ELR (cell line): ENCODE measurements around the gene AP1M2.
A peak's percentile ranks its signal among the peaks of the same experiment; 100 is the strongest.

ENCODE experiments used
- DNase-seq: peaks from one replicate; pipeline ENCODE4 v3.0.0-alpha.2; 2015; ENCODE audit warnings: low read depth

AP1M2 gene

GRCh38 chr19:10587022-10587838 lies at the start of gene AP1M2:
Gene AP1M2, minus strand, starts transcription at chr19:10587312. Its CDS starts 81 bp downstream, at chr19:10587231.
- DNase-seq, result no peak

GRCh38 chr19:10636304-10636972 lies 49.3 kb upstream of the AP1M2 start:
- DNase-seq, result no peak

DNA sequence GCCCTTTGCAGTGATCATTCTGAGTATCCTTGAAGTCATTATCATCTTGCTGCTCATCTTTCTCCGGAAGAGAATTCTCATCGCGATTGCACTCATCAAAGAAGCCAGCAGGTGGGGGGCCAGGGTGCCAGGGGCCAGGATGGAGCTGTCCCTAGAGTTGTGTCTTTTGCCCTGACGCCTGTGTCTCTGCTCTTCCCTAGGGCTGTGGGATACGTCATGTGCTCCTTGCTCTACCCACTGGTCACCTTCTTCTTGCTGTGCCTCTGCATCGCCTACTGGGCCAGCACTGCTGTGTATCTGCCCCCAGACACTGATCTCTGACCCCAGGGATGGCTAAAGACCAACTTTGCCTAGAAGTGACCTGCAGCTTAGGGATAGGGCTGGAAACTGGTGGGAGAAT lies 47.9 kb upstream of the AP1M2 start:
- no peak for DNase-seq

DNA sequence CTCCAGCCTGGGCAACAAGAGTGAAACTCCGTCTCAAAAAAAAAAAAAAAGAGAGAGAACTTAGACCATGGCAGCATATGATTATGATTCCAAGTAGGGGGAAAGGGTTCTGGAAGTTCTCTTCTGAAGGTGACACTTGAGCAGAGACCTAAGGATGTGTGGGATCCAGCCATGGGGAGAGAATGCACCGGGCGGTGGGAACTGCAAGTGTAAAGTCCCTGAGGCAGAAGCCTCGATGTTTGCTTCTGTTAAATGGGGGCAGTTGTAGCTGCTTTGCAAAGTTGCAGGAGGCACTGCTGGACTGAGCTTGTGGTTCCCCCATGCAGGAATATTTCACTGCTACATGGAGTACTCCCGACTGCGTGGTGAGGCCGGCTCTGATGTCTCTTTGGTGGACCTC lies 47.3 kb upstream of the AP1M2 start:
- DNase-seq, result no peak

GRCh38 chr19:10631874-10632273 lies 44.8 kb upstream of the AP1M2 start:
- DNase-seq, result no peak

DNA sequence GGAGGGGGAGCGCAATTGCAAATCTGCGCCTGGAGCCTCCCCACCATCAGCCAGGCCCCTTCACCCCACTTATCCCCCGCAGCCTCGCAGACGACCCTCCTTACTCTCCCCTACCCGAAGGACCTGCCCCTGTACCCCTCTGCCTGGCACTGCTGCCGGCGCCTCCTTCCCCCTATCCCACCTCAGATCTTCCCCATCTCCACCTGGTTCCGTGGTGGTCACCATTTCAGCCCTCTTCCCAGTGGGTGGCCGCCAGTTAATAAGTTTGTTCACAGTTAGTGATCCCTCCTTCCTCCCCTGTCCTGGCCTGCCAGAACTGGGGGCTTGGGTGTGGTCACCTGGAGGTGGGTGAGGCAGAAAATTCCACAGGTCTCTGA lies 38.6 kb upstream of the AP1M2 start:
- no peak for DNase-seq

- peak; percentile 67 for DNase-seq
These were observed 38.1 kb upstream of the AP1M2 start, which contains the start of gene SLC44A2 for GRCh38 chr19:10625003-10625761. Gene SLC44A2, plus strand, starts transcription at chr19:10625553. Its CDS starts 81 bp downstream, at chr19:10625634.

GRCh38 chr19:10624585-10624984 lies 37.5 kb upstream of the AP1M2 start:
- DNase-seq, result no peak

- no peak for DNase-seq
These were observed 34.9 kb upstream of the AP1M2 start for GRCh38 chr19:10621966-10622365.

DNA sequence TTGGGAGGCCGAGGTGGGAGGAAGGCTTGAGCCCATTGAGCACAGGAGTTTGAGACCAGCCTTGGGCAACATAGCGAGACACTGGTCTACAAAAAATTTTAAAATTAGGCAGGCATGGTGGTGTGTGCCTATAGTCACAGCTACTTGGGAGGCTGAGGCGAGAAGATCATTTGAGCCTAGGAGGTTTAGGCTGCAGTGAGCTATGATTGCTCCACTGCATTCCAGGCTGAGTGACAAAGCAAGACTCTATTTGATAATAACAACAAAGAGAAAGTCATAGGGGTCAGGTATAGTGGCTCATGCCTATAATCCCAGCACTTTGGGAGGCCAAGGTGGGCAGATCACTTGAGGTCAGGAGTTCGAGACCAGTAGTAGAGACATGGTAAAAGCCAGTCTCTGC lies 33.7 kb upstream of the AP1M2 start:
- peak; percentile 32 for DNase-seq

DNA sequence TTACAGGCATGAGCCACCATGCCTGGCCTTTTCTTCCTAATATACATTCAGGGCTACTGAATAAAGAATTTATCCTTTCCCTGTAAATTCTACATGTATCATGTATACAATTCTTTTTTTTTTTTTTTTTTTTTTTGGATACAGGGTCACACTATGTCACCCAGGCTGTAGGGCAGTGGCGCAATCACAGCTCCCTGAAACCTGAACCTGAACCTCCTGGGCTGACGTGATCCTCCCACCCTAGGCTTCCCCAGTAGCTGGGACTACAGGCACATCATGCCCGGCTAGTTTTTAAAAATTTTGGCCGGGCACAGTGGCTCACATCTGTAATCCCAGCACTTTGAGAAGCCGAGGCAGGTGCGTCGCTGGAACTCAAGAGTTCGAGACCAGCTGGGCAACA lies 31.7 kb upstream of the AP1M2 start:
- DNase-seq, result no peak

DNA sequence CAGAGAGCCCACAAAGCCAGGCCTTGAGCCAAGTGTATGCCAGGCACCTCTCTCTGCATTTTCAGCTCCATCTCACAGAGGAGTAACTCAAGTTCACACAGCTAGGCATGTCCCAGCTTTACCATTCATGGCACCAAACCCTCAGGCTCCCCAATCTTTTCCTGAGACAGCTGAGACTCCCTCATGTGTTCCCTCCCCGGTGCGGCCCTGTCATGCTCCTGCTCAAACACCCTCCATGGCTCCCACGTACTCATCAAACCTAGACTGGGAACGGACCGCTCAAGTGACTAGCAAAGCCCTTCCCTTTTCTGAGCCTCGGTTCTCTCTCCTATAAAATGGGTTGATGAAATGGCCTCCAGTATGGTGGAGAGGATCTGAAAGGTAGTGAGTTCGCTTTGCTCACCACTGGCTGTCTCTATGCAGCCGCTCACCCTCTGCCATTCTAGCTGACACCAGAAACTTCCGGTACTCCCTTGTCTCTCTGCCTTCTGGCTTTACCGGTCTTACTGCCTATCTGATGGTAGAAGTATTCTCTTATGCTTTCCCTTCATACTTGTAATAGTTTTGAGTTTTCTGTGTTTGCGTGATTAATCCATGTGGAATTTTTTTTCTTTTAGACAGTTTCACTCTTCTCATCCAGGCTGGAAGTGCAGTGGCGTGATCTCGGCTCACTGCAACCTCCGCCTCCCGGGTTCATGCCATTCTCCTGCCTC lies 30.5 kb upstream of the AP1M2 start:
- DNase-seq, result peak; percentile 90

GRCh38 chr19:10615429-10616023 lies 28.4 kb upstream of the AP1M2 start:
- DNase-seq, result no peak

DNA sequence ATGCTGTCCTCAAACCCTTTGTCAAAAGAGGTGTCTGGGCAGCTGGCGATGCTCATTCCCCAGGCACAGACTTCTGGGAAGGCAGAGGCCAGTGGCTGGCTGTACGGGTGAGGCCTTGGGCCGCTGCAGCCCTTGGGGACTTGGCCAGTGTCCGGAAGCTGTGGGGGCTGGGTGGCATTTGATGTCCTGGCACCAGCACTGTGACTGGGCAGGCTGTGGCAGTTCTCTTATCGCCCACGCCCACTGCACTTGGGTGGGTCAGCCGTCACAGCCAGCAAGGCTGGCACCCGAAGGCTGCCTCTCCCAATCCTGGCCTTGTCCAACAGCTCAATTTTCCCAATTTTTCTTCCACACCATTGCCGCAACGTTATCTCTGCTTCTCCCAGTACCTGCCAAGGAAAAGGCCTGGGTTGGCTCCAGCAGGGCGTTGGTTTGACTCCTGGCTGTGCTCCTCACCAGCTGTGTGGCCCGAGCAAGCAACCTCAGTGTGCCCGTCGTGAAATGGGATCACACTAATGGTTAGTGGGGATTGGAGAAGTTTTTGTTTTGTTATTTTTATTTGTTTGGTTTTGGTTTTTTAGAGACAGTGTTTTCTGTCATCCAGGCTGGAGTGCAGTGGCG lies 25.5 kb upstream of the AP1M2 start:
- DNase-seq, result no peak

DNA sequence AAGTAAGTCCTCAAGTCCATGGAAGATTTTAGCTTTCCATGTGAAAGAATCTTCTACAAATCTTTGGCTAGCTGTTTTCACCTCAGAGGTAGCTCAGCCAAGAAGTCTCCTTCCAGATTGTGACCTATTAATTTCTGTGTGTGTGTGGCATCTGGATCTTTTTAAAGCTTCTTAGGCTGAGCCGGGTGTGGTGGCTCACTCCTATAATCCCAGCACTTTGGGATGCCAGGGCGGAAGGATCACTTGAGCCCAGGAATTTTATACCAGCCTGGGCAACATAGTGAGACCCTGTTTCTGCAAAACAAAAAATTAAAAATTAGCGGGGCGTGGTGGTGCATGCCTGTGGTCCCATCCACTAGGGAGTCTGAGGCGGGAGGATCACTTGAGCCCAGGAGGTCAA lies 24.8 kb upstream of the AP1M2 start:
- no peak for DNase-seq

- peak; percentile 37 for DNase-seq
These were observed 17.4 kb upstream of the AP1M2 start for GRCh38 chr19:10604460-10604980.

GRCh38 chr19:10603873-10604459 lies 16.9 kb upstream of the AP1M2 start:
- no peak for DNase-seq

DNA sequence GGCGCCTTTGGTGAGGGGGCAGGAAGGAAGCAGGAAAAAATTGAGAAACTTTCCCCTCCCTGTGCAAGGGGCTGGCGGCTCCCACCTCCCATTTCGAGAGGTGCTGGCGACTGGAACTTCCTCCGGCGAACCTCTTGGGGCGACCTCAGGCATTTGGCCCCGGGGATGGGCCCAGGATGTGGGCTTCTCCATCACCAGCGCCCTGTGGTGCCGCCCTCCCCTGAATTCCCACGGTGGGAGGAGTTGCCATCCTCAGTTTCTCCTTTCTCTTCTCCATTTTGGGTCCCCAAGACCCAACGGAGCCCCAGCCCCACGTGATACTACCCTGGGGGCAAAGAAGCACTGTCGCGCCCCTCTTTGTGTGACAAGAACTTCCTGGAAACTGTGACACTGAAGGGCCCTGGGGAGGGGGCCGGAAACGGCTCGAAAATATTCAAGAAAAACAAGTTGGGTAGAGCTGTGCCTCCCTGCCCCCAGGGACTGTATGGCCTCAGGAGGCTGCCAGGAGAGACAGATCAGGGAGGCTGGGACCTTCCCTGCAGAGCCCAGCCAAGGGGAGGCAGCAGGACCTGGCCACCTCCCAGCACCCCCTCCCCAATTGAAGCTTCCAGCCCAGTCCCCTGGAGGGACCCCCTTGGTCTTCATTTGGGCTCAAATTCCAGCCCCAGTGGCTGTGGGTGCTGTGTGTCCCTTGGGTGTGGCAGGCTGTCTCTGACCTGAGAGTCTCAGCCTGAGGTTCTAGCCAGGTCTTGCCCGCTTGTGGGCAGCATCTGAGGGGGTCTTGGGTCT lies 16.2 kb upstream of the AP1M2 start:
- peak; percentile 45 for DNase-seq

- peak; percentile 81 for DNase-seq
These were observed 15.4 kb upstream of the AP1M2 start for GRCh38 chr19:10602330-10603083.
